GM18951 (cell line): Measurements from ENCODE around the gene URI1.
"Not testable (repeated sequence)": the region's sequence is repeated elsewhere in the genome, so short reads cannot be mapped to it uniquely, and the experiment has no call there.

ENCODE experiments used
- POLR2A ChIP-seq: IDR thresholded peaks from 4 replicates; pipeline ENCODE4 v1.6.1; 2011; ENCODE audit warnings: mild to moderate bottlenecking; ENCODE audit not compliant: insufficient read length, insufficient read depth; ENCODE audit errors: extremely low read depth
- in situ Hi-C: fragments of 300-500 bp; cut with MboI; formaldehyde crosslinking; loops from one replicate; pipeline ENCODE4 v1.12.0; 2022; ENCODE audit warnings: low sequenced_read_pairs, mixed read lengths, inconsistent platforms; ENCODE audit not compliant: unreplicated experiment

The URI1 gene

GRCh38 chr19:30028992-30029343 lies 86.9 kb downstream of the URI1 start:
- no peak for TF ChIP-seq POLR2A
- in situ Hi-C loops, result no loop called here

- TF ChIP-seq POLR2A, result no peak
- in situ Hi-C loops, result no loop called here
Measured at GRCh38 chr19:30029721-30030510, 87.9 kb downstream of the URI1 start.

GRCh38 chr19:30034321-30034720 lies 92.3 kb downstream of the URI1 start:
- TF ChIP-seq POLR2A, result no peak
- in situ Hi-C loops, result no loop called here

GRCh38 chr19:30036154-30037129 lies 94.4 kb downstream of the URI1 start:
- no peak for TF ChIP-seq POLR2A
- in situ Hi-C loops, result no loop called here

GRCh38 chr19:30037835-30038234 lies 95.8 kb downstream of the URI1 start:
- no peak for TF ChIP-seq POLR2A
- in situ Hi-C loops, result no loop called here

- in situ Hi-C loops, result not testable (repeated sequence)
Measured at GRCh38 chr19:30041931-30042330, 99.9 kb downstream of the URI1 start.

GRCh38 chr19:30043008-30043407 lies 101.0 kb downstream of the URI1 start:
- in situ Hi-C loops, result not testable (repeated sequence)

GRCh38 chr19:30044273-30045248 lies 102.5 kb downstream of the URI1 start:
- TF ChIP-seq POLR2A, result no peak
- in situ Hi-C loops, result no loop called here

- in situ Hi-C loops, result no loop called here
- TF ChIP-seq POLR2A, result no peak
Measured at GRCh38 chr19:30046522-30046921, 104.5 kb downstream of the URI1 start.

- in situ Hi-C loops, result no loop called here
Measured at GRCh38 chr19:30047432-30047831, 105.4 kb downstream of the URI1 start.

GRCh38 chr19:30049226-30049625 lies 107.2 kb downstream of the URI1 start:
- in situ Hi-C loops, result no loop called here
- TF ChIP-seq POLR2A, result no peak

More at GRCh38 chr19:30047432-30047831, 105.4 kb downstream of the URI1 start:
- TF ChIP-seq POLR2A, result no peak

GRCh38 chr19:30049846-30050667 lies 108.0 kb downstream of the URI1 start:
- in situ Hi-C loops, result no loop called here
- TF ChIP-seq POLR2A, result no peak
